Neuron (in vitro differentiated cells): Measurements from ENCODE around the gene HSP90AA1.

Source experiments
- H2AFZ ChIP-seq: one replicate; pipeline ENCODE4 v1.6.1; 2013; ENCODE audit warnings: low read depth, mild to moderate bottlenecking, inconsistent platforms, low read length, moderate library complexity
- H3K27me3 ChIP-seq: one replicate; pipeline ENCODE4 v1.6.1; 2013; ENCODE audit warnings: low read length; ENCODE audit not compliant: insufficient read depth
- H3K36me3 ChIP-seq: one replicate; pipeline ENCODE4 v1.6.1; 2013; ENCODE audit warnings: low read length; ENCODE audit not compliant: insufficient read depth
- H3K4me1 ChIP-seq: one replicate; pipeline ENCODE4 v1.6.1; 2013; ENCODE audit warnings: low read length; ENCODE audit not compliant: insufficient read depth
- H3K4me3 ChIP-seq: 2 replicates; pipeline ENCODE4 v1.5.1; 2013; ENCODE audit warnings: mild to moderate bottlenecking, low read length, moderate library complexity
- H3K9me3 ChIP-seq: one replicate; pipeline ENCODE4 v1.6.1; 2013; ENCODE audit warnings: low read length

Gene HSP90AA1

DNA sequence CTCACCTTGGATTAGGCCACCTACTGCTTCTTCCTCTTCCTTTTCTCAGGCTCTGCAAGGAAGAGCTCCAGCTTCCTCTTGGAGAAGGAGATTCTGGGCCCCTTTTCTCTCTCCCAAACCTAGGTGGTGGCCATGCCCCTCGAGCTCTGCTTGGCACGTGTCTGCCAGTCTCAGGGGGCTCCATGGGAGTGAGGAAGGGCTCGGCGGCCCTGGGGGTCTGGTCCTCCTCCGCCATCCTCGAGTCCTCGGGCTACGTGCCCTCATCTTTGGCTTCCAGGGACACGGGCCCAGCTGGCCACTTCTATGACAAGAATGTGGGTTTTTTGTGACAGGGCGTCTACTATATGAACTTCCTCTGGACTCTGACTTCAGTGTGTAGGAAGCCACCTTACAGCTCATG, 34.3 kb downstream of the HSP90AA1 start:
- no peak overlapping the region for H3K4me3 ChIP-seq
- no peaks in the 10 kb centered on the region for H3K9me3 ChIP-seq
- H3K36me3 ChIP-seq: peaks cover 58% of the 10 kb centered on the region
- no peaks in the 10 kb centered on the region for H3K27me3 ChIP-seq
- H2AFZ ChIP-seq: no peak overlapping the region
- no peaks in the 10 kb centered on the region for H3K4me1 ChIP-seq

DNA sequence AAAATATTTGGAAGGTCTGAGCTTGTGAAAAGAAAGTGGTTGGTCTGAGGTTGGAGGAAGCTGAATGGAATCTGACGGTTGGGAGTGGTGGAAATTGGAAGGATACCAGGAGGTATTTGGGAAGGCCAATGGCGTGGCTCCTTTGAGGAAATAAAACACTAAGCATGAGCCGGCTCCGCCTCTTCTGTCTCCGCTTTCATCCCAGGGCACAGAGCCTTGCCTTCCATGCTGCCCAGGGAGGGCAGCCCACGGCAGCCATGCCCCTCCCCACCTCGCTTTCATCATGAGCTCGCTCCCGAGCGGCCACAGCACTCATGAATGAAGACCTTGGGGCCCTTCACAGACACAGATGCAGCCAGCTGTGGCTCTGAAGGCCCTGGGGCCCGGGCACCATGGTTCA, 36.2 kb downstream of the HSP90AA1 start:
- H3K4me1 ChIP-seq: no peaks in the 10 kb centered on the region
- peaks cover 69% of the 10 kb centered on the region for H3K36me3 ChIP-seq

GRCh38 chr14:102050026-102050405, 36.8 kb downstream of the HSP90AA1 start:
- Histone ChIP-seq H3K27me3 (no peaks in the 10 kb centered on the region), H3K9me3 (no peaks in the 10 kb centered on the region), H3K36me3 (peaks cover 68% of the 10 kb centered on the region), H2AFZ (no peak overlapping the region), H3K4me1 (no peaks in the 10 kb centered on the region), H3K4me3 (no peak overlapping the region)

More for the DNA sequence above, 36.2 kb downstream of the HSP90AA1 start:
- Histone ChIP-seq H3K4me3 (no peak overlapping the region), H3K27me3 (no peaks in the 10 kb centered on the region), H3K9me3 (no peaks in the 10 kb centered on the region), H2AFZ (no peak overlapping the region)

- Histone ChIP-seq H2AFZ (no peak overlapping the region), H3K4me3 (no peak overlapping the region), H3K27me3 (no peaks in the 10 kb centered on the region), H3K4me1 (no peaks in the 10 kb centered on the region), H3K36me3 (peaks cover 72% of the 10 kb centered on the region), H3K9me3 (no peaks in the 10 kb centered on the region)
Measured at GRCh38 chr14:102049258-102050025, 37.4 kb downstream of the HSP90AA1 start.

- Histone ChIP-seq H2AFZ (no peak overlapping the region), H3K9me3 (no peaks in the 10 kb centered on the region), H3K36me3 (peaks cover 81% of the 10 kb centered on the region), H3K4me3 (no peak overlapping the region), H3K4me1 (no peaks in the 10 kb centered on the region), H3K27me3 (no peaks in the 10 kb centered on the region)
Measured at GRCh38 chr14:102047808-102048540, 38.9 kb downstream of the HSP90AA1 start.

- H3K9me3 ChIP-seq: no peaks in the 10 kb centered on the region
- H3K27me3 ChIP-seq: no peaks in the 10 kb centered on the region
- no peak overlapping the region for H2AFZ ChIP-seq
- H3K36me3 ChIP-seq: peaks cover 82% of the 10 kb centered on the region
- no peak overlapping the region for H3K4me3 ChIP-seq
- H3K4me1 ChIP-seq: no peaks in the 10 kb centered on the region
Measured at GRCh38 chr14:102046337-102047278, 40.2 kb downstream of the HSP90AA1 start.

- peaks cover 84% of the 10 kb centered on the region for H3K36me3 ChIP-seq
- no peak overlapping the region for H2AFZ ChIP-seq
- H3K27me3 ChIP-seq: no peaks in the 10 kb centered on the region
- no peaks in the 10 kb centered on the region for H3K4me1 ChIP-seq
- H3K9me3 ChIP-seq: no peaks in the 10 kb centered on the region
- no peak overlapping the region for H3K4me3 ChIP-seq
Measured at GRCh38 chr14:102044566-102044965, 42.3 kb downstream of the HSP90AA1 start.

- H3K36me3 ChIP-seq: peaks cover 84% of the 10 kb centered on the region
- no peaks in the 10 kb centered on the region for H3K27me3 ChIP-seq
- H3K9me3 ChIP-seq: no peaks in the 10 kb centered on the region
- H3K4me3 ChIP-seq: no peak overlapping the region
- H3K4me1 ChIP-seq: no peaks in the 10 kb centered on the region
- H2AFZ ChIP-seq: no peak overlapping the region
Measured at GRCh38 chr14:102043251-102044025, 43.4 kb downstream of the HSP90AA1 start.

DNA sequence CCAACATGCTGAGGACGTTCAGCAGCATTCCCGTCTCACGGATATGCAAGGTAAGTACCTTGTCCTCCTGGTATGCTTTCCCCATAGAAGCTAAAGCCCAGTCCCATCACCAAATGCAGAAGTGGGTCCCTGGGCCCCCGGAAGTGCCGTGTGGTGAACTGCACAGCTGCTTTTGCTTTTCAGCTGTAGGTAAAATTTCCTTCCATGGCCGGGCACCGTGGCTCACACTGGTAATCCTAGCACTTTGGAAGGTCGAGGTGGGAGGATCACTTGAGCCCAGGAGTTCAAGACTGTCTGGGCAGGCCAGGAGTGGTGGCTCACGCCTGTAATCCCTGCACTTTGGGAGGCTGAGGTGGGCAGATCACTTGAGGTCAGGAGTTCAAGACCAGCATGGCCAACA, 44.1 kb downstream of the HSP90AA1 start:
- H3K27me3 ChIP-seq: no peaks in the 10 kb centered on the region
- H2AFZ ChIP-seq: no peak overlapping the region
- H3K9me3 ChIP-seq: no peaks in the 10 kb centered on the region
- peaks cover 83% of the 10 kb centered on the region for H3K36me3 ChIP-seq
- H3K4me1 ChIP-seq: no peaks in the 10 kb centered on the region
- H3K4me3 ChIP-seq: no peak overlapping the region

DNA sequence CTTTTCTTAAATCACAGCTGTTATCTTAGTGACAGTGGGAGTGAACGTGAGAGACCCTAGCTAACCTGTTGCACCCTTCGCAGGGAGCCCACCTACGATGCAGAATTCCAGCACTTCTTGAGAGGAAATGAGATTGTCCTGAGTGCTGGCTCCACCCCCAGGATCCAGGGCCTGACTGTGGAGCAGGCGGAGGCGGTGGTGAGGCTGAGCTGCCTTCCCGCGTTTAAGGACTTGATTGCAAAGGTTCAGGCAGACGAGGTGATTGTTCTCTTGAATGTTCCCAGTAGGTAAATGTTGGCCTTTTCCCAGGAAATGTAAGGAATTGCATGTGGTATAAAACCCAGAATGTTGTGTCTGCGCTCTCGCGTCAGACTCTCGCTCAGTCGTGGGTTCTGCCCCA, 46.7 kb downstream of the HSP90AA1 start:
- no peaks in the 10 kb centered on the region for H3K9me3 ChIP-seq
- no peak overlapping the region for H3K4me3 ChIP-seq
- no peaks in the 10 kb centered on the region for H3K4me1 ChIP-seq
- peaks cover 94% of the 10 kb centered on the region for H3K36me3 ChIP-seq
- H2AFZ ChIP-seq: no peak overlapping the region
- no peaks in the 10 kb centered on the region for H3K27me3 ChIP-seq

GRCh38 chr14:102039157-102039556, 47.7 kb downstream of the HSP90AA1 start:
- H3K4me3 ChIP-seq: no peak overlapping the region
- H3K27me3 ChIP-seq: no peaks in the 10 kb centered on the region
- H3K36me3 ChIP-seq: peaks cover 92% of the 10 kb centered on the region
- H3K9me3 ChIP-seq: no peaks in the 10 kb centered on the region
- H3K4me1 ChIP-seq: no peaks in the 10 kb centered on the region
- H2AFZ ChIP-seq: no peak overlapping the region

DNA sequence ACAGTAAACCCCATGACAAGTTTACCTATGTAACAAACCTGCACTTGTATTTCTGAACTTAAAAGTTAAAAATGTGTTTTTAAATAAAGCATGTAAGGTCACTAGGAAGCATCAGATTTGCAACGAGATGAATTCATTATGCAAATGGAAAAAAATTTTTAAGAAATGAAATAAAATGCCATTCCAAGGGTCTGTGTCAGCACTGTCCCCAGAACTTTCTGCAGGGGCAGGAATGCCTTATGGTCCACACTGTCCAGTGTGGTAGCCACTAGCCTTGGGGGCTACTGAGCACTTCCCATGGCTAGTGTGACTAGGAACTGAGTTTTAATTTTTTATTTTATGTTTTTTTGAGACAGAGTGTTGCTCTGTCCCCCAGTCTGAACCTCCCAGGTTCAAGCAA, 49.2 kb downstream of the HSP90AA1 start:
- Histone ChIP-seq H3K36me3 (peaks cover 94% of the 10 kb centered on the region), H3K9me3 (no peaks in the 10 kb centered on the region), H3K4me3 (no peak overlapping the region), H3K4me1 (no peaks in the 10 kb centered on the region), H2AFZ (no peak overlapping the region), H3K27me3 (no peaks in the 10 kb centered on the region)
